ENCODE data around the gene ZNF678.
"Not testable (repeated sequence)": the region's sequence is repeated elsewhere in the genome, so short reads cannot be mapped to it uniquely, and the experiment has no call there.

Gene ZNF678

DNA sequence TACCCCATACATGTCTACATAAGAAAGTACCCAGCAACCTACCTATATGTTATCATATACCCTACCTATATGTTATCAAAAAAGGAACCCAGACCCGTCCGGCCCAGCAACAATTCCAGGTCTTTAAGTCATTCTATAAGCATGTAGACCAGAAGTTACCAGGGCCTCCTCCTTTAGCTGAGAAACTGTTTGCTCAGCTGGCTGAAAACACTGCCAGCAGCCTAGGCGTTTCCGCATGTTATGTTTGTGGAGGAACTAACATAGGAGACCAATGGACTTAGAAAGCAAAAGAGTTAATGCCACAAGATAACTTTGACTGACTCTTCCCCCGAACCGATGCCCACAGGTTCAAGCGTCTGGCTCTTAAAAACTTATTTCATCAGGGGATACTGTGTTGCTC, 7.1 kb upstream of the ZNF678 start:
- no peak for DNase-seq

DNA sequence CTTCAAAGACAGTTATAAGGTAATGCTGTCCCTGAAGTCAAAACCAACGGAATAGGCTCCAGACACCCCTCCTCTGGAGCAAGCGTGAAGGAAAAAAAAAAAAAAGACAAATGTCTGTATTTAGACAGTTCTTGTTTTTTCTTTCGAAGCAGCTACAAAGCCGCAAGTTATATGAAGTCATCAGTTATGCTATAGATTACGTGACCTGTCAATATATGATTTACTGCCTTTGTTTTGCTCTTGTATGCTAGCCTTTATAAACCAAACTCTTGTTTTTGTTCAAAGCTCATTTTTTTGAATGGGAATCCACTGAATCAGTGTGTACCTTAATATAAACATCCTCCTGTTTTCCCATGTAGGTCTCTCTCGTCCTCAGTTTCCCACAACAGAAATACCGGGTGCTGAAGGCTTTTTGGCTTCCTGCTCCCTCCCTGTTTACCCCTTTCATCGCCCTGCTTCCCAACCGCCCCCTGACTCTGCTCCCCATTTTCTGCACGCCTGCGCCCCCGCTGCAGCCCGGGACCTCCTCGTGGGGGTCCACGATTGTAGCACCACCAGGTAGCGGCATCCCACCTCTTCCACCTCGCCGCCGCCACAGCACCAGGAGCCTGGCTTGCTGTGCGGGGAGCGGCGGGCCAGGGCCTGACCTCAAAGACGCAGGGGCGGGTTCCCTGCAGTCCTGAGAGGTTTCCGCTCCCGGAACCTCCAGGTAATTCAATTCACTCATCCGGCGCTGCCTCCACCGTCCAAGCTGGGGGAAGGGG, 5.2 kb upstream of the ZNF678 start:
- no peak for DNase-seq

DNA sequence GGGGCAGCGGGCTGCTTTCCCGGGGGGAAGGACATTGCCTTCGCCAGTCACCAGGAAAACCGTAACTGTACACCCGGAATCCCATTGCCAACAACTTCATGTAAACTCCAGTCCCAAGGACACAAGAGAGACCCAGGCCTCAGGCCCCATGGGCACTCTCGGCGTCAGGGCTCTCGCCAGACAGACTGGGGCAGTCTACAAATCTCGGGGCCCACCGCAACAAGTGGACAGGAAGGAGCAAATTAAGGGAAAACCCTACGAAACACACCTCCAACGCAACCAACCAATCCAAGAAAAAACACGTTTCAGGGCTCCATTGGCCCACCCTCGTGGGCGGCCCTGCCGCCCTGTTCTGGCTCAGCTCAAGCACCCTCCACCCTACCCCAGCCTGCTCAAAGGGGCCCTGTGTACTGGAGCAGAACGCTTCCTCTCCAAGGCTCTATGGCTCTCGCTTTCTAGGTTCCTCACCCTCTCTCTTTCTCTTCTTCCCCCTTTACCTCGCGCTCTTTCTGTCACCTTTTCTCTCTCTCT, 4.6 kb upstream of the ZNF678 start:
- no peak for DNase-seq

GRCh38 chr1:227559499-227559898, 3.9 kb upstream of the ZNF678 start:
- no peak for DNase-seq

GRCh38 chr1:227559926-227560325, 3.4 kb upstream of the ZNF678 start:
- DNase-seq: no peak

GRCh38 chr1:227560393-227561173, 2.8 kb upstream of the ZNF678 start:
- DNase-seq: no peak

DNA sequence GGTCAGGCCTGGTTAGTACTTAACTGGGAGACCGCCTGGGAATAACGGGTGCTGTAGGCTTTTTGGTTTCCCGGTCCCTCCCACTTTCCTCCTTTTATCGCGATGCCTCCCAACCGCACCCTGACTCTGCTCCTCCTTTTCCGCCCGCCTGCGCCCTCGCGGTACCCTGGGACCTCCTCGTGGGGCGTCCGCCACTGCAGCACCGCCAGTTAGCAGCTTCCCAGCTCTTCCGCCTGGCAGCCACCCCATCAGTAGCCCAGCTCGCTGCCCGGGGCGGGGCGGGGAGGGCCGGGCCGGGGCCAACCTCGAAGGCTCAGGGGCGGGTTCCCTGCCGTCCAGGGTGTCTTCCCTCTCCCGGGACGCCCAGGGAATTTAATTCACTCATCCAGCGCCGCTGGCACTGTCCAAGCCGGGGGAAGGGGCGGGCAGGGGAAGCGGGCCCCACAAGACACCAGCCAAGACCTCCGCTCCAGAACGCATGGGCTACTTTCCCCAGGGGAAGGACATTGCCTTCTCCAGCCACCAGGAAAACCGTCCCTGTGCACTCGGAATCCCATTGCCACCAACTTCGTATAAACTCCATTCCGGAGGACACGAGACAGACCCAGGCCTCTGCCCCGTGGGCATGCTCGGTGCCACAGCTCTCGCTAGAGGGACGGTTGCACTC, 2.0 kb upstream of the ZNF678 start:
- DNase-seq: no peak

DNA sequence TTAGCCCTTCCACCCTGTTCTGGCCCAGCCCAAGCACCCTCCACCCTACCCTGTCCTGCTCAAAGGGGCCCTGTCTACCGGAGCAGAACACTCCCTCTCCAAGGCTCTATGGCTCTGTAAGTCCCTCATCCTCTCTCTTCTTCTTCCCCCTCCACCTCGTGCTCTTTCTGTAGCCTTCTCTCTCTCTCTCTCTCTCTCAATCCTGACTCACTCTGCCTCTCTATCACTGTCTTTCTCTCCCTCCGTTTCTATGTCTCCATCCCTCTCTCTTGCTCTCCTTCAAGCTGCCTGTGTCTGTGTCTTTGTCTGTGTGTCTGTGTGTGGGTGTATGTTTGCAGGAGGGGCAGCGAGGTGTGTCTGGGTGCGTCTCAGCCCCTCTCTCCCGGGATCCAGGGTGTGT, 1.3 kb upstream of the ZNF678 start:
- DNase-seq: no peak

GRCh38 chr1:227562933-227563323, 428 bp upstream of the ZNF678 start:
- DNase-seq: no peak

DNA sequence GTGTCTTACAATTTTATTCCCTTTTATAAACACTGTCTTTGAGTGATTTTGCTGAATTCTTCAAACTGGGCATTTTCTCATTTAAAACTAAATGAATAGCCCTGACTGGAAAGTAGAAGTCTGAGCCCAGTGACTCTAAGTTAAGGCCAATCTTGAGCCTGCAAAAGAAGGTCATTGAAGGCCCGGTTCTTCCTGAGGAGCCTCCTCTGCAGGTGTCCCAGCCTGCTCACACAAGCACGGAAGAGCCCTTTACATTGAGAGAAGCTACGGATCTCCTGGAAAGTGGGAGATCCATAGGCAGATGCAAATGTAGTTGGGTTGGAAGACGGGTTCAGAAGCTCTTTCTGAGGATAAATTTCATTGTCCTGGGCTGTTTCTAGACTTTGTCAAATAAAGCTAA, 3.9 kb downstream of the ZNF678 start:
- DNase-seq: no peak

DNA sequence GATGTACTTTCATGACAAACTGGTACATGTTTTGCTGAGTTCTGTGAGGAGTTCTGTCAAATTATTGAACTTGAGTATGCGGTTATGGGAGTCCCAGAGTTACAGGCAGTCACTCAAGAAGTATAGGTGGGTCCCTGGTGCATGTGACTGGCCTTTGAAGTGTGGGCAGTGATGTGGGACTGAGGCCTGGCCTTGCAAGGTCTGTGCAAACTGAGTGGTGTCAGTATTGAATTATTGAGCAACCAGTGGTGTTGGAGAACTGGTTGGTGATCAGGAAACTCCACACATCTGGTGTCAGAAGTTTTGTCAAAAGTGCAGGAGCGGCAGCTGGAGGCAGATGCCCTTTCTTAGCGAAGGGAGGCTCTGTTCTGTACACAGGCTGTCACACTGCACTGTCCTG, 5.2 kb downstream of the ZNF678 start:
- no peak for DNase-seq

GRCh38 chr1:227572752-227573151, 9.4 kb downstream of the ZNF678 start:
- no peak for DNase-seq

DNA sequence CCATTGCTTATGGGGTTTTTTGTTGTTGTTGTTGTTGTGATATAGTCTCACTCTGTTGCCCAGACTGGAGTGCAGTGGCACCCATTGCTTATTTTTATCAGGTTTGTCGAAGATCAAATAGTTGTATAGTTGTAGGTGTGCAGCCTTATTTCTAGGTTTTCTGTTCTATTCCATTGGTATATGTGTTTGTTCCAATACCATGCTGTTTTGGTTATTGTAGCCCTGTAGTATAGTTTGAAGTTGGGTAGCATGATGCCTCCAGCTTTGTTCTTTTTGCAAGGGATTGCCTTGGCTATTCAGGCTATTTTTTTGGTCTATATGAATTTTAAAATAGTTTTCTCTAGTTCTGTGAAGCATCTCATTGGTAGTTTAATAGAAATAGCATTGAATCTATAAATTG, 11.6 kb downstream of the ZNF678 start:
- DNase-seq: no peak

DNA sequence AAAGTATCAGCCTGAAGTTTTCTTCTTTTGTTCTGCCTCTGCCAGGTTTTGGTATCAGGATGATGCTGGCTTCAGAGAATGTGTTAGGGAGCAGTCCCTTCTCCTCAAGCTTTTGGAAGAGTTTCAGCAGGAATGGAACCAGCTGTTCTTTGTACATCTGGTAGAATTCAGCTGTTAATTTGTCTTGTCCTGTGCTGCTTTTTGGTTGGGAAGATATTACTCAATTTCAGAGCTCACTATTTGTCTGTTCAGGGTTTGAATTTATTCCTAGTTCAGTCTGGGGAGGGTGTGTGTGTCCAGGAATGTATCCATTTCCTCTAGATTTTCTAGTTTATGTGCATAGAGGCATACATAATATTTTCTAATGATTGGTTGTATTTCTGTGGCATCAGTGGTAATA, 12.8 kb downstream of the ZNF678 start:
- DNase-seq: no peak

- DNase-seq: no peak
Measured at GRCh38 chr1:227577500-227577899, 14.1 kb downstream of the ZNF678 start.

DNA sequence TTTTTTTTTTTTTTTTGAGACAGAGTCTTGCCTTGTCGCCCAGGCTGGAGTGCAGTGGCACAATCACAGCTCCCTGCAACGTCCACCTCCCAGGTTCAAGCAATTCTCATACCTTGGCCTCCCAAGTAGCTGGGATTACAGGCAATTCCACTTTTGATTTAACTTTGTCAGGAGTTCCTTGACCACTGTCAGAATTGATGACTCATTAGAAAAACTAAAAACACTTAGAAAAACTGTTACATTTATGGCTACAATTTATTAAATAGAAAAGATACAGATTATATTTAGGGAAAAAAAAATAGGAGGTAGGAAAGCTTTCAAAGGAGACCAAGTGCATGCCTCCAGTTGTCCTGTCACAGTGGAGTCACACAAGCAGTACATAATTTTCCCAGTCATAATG, 20.0 kb downstream of the ZNF678 start:
- no peak for DNase-seq

GRCh38 chr1:227586733-227587132, 23.4 kb downstream of the ZNF678 start:
- no peak for DNase-seq

GRCh38 chr1:227587968-227588367, 24.6 kb downstream of the ZNF678 start:
- no peak for DNase-seq

- not testable (repeated sequence) for DNase-seq
Measured at GRCh38 chr1:227588769-227589168, 25.4 kb downstream of the ZNF678 start.

GRCh38 chr1:227589777-227590176, 26.4 kb downstream of the ZNF678 start:
- not testable (repeated sequence) for DNase-seq

DNA sequence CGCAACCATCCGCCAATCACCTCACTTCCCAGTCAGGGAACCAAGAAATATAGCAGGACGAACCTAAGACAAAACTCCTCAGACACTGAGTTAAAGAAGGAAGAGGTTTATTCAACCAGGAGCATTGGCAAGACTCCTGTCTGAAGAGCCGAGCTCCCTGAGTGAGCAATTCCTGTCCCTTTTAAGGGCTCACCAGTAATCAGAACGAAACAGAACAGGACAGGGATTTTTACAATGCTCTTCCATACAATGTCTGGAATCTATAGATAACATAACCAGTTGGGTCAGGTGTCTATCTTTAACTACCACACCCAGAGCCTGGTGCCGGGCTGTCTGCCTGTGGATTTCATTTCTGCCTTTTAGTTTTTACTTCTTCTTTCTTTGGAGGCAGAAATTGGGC, 32.9 kb downstream of the ZNF678 start:
- not testable (repeated sequence) for DNase-seq

DNA sequence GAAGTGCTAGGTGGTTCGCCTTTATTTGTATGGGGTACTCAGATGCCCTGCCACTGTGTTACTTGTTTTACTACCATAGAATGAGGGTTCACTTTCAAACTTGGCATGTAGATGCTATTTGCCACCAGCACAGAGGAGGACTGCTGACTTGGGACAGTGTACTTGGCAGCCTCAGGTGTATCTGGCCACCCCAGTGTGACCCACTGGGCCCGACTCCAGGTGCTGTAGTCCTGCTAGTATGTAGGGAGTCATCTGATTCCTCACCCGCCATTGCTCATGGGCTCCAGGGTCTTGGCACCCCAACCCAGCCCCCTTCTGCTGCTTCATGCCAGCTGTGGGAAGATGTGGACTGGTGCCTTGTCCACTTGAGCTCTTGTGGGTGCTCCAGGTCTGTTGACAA, 40.0 kb downstream of the ZNF678 start:
- DNase-seq: no peak

DNA sequence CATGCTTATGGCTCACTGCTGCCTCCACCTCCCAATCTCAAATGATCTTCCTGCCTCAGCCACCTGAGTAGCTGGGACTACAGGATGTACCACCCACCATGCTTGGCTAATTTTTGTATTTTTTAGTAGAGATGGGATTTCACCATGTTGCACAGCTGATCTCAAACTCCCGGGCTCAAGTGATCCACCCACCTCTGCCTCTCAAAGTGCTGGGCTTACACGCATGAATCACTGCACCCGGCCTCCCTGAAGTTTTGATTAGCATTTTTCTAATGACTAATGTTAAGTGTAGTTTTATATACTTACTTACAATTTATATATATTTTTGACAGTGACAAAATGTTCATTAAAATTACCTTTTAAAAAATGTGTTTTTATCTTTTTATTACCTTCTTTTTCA, 41.1 kb downstream of the ZNF678 start:
- DNase-seq: no peak

GRCh38 chr1:227606271-227606670, 42.9 kb downstream of the ZNF678 start:
- DNase-seq: not testable (repeated sequence)

Data from GF-D8 (cell line).